Mesendoderm (in vitro differentiated cells): ENCODE data around the gene PRDM13.
"Not testable (repeated sequence)": the region's sequence is repeated elsewhere in the genome, so short reads cannot be mapped to it uniquely, and the experiment has no call there.

ENCODE experiments used
- DNase-seq: peaks from one replicate; pipeline ENCODE4 v3.0.0; 2013
- H2AK5ac ChIP-seq: 2 replicates; pipeline ENCODE4 v1.6.1; 2013; ENCODE audit warnings: low read length, inconsistent platforms
- H2BK120ac ChIP-seq: 2 replicates; pipeline ENCODE4 v1.6.1; 2013; ENCODE audit warnings: low read depth, mild to moderate bottlenecking, low read length, moderate library complexity, mixed read lengths
- H2BK15ac ChIP-seq: replicated peaks from 2 replicates; pipeline ENCODE4 v1.6.1; 2013; ENCODE audit warnings: low read depth, mild to moderate bottlenecking, moderate library complexity
- H2BK5ac ChIP-seq: 2 replicates; pipeline ENCODE4 v1.6.1; 2013; ENCODE audit warnings: low read length, inconsistent platforms
- H3K18ac ChIP-seq: 2 replicates; pipeline ENCODE4 v1.6.1; 2013; ENCODE audit warnings: mild to moderate bottlenecking, low read length, mixed read lengths
- H3K23ac ChIP-seq: one replicate; pipeline ENCODE4 v1.6.1; 2013; ENCODE audit warnings: low read length
- H3K27ac ChIP-seq: 2 replicates; pipeline ENCODE4 v1.5.1; 2013; ENCODE audit warnings: low read depth, mild to moderate bottlenecking, inconsistent platforms, low read length, moderate library complexity
- H3K27me3 ChIP-seq: 2 replicates; pipeline ENCODE4 v1.6.1; 2013; ENCODE audit warnings: low read length, control low read depth, mild to moderate bottlenecking, inconsistent platforms; ENCODE audit not compliant: insufficient read depth, poor library complexity
- H3K36me3 ChIP-seq: 2 replicates; pipeline ENCODE4 v1.6.1; 2013; ENCODE audit warnings: low read length, inconsistent platforms; ENCODE audit not compliant: control insufficient read depth, insufficient read depth
- H3K4ac ChIP-seq: one replicate; pipeline ENCODE4 v1.6.1; 2013; ENCODE audit warnings: low read depth, mild to moderate bottlenecking, low read length, moderate library complexity
- H3K4me1 ChIP-seq: 2 replicates; pipeline ENCODE4 v1.6.1; 2013; ENCODE audit warnings: low read depth, low read length, inconsistent platforms; ENCODE audit not compliant: control insufficient read depth
- H3K4me2 ChIP-seq: 2 replicates; pipeline ENCODE4 v1.6.1; 2013; ENCODE audit warnings: low read length
- H3K4me3 ChIP-seq: 2 replicates; pipeline ENCODE4 v1.5.1; 2013; ENCODE audit warnings: mild to moderate bottlenecking, low read length
- H3K56ac ChIP-seq: one replicate; pipeline ENCODE4 v1.6.1; 2013; ENCODE audit warnings: low read length
- H3K79me1 ChIP-seq: 2 replicates; pipeline ENCODE4 v1.6.1; 2013; ENCODE audit warnings: low read length, inconsistent platforms
- H3K79me2 ChIP-seq: 2 replicates; pipeline ENCODE4 v1.6.1; 2013; ENCODE audit warnings: mild to moderate bottlenecking, low read length; ENCODE audit not compliant: control insufficient read depth, insufficient read depth
- H3K9ac ChIP-seq: 2 replicates; pipeline ENCODE4 v1.6.1; 2013; ENCODE audit warnings: low read length, inconsistent platforms
- H4K5ac ChIP-seq: one replicate; pipeline ENCODE4 v1.6.1; 2013; ENCODE audit warnings: low read length
- H4K8ac ChIP-seq: one replicate; pipeline ENCODE4 v1.6.1; 2013; ENCODE audit warnings: low read depth, mild to moderate bottlenecking, control low read depth, low read length, moderate library complexity
- WGBS: extraction: QIAGEN DNeasy Blood & Tissue Kit; methylation state at CpG from one replicate; pipeline ENCODE4 v1.1.7; 2013; ENCODE audit warnings: low lambda C conversion rate, missing lambda C conversion rate; ENCODE audit not compliant: insufficient coverage; ENCODE audit errors: extremely low coverage; 5-methylcytosine and 5-hydroxymethylcytosine counted together

Gene PRDM13

GRCh38 chr6:99594696-99595095 is 11.9 kb upstream of the PRDM13 start:
- H3K79me1 ChIP-seq, H3K27ac ChIP-seq, DNase-seq, H2BK5ac ChIP-seq, H2BK120ac ChIP-seq, H3K23ac ChIP-seq, H3K4me1 ChIP-seq, H3K4me3 ChIP-seq, H3K36me3 ChIP-seq, H4K5ac ChIP-seq, H3K4ac ChIP-seq, H4K8ac ChIP-seq, H3K18ac ChIP-seq, H2AK5ac ChIP-seq, H3K9ac ChIP-seq, H3K56ac ChIP-seq, H3K4me2 ChIP-seq, H3K79me2 ChIP-seq, H2BK15ac ChIP-seq: not testable (repeated sequence)
- no CpG with 5 or more reads among the region's 8 CpGs for WGBS
- H3K27me3 ChIP-seq: peaks cover 51% of the 10 kb centered on the region

- Histone ChIP-seq H4K8ac (no peak overlapping the region), H3K27me3 (peaks cover 77% of the 10 kb centered on the region)
- DNase-seq: no peak
These were observed 3.9 kb upstream of the PRDM13 start for GRCh38 chr6:99602520-99603420.

GRCh38 chr6:99603421-99604165 is 3.0 kb upstream of the PRDM13 start:
- H3K9ac ChIP-seq: no peak overlapping the region
- no peak overlapping the region for H3K18ac ChIP-seq
- H3K4me3 ChIP-seq: no peak overlapping the region
- H3K27ac ChIP-seq: no peak overlapping the region
- DNase-seq: peak; percentile 86
- H3K4me2 ChIP-seq: peak overlapping the region; percentile 43
- H4K8ac ChIP-seq: no peak overlapping the region
- no peak overlapping the region for H2AK5ac ChIP-seq
- H3K27me3 ChIP-seq: peaks cover 83% of the 10 kb centered on the region
- WGBS: no CpG with 5 or more reads among the region's 55 CpGs
- H3K36me3 ChIP-seq: no peaks in the 10 kb centered on the region
- no peak overlapping the region for H2BK120ac ChIP-seq
- H4K5ac ChIP-seq: no peak overlapping the region
- no peak overlapping the region for H3K4ac ChIP-seq
- no peak overlapping the region for H2BK15ac ChIP-seq
- no peak overlapping the region for H3K23ac ChIP-seq
- H3K4me1 ChIP-seq: no peaks in the 10 kb centered on the region
- no peak overlapping the region for H3K56ac ChIP-seq
- H2BK5ac ChIP-seq: no peak overlapping the region
- H3K79me1 ChIP-seq: no peaks in the 10 kb centered on the region
- no peaks in the 10 kb centered on the region for H3K79me2 ChIP-seq

More at GRCh38 chr6:99602520-99603420, 3.9 kb upstream of the PRDM13 start:
- no peaks in the 10 kb centered on the region for H3K79me2 ChIP-seq
- no peaks in the 10 kb centered on the region for H3K79me1 ChIP-seq
- no peak overlapping the region for H3K9ac ChIP-seq
- no peaks in the 10 kb centered on the region for H3K36me3 ChIP-seq
- H3K4me2 ChIP-seq: no peak overlapping the region
- WGBS: no CpG with 5 or more reads among the region's 54 CpGs
- H3K4me3 ChIP-seq: no peak overlapping the region
- no peak overlapping the region for H2AK5ac ChIP-seq
- no peak overlapping the region for H3K27ac ChIP-seq
- no peak overlapping the region for H2BK120ac ChIP-seq
- no peak overlapping the region for H2BK5ac ChIP-seq
- H3K4ac ChIP-seq: no peak overlapping the region
- no peak overlapping the region for H3K23ac ChIP-seq
- no peak overlapping the region for H4K5ac ChIP-seq
- no peak overlapping the region for H3K56ac ChIP-seq
- H3K18ac ChIP-seq: no peak overlapping the region
- no peaks in the 10 kb centered on the region for H3K4me1 ChIP-seq
- H2BK15ac ChIP-seq: no peak overlapping the region

- no peak overlapping the region for H3K4me3 ChIP-seq
- no peak overlapping the region for H4K5ac ChIP-seq
- no peaks in the 10 kb centered on the region for H3K4me1 ChIP-seq
- H3K23ac ChIP-seq: no peak overlapping the region
- H4K8ac ChIP-seq: no peak overlapping the region
- H3K27ac ChIP-seq: no peak overlapping the region
- no peak overlapping the region for H3K18ac ChIP-seq
- H3K36me3 ChIP-seq: no peaks in the 10 kb centered on the region
- no peak overlapping the region for H3K4ac ChIP-seq
- H2AK5ac ChIP-seq: no peak overlapping the region
- H3K56ac ChIP-seq: no peak overlapping the region
- H2BK120ac ChIP-seq: no peak overlapping the region
- H3K4me2 ChIP-seq: no peak overlapping the region
- WGBS: no CpG with 5 or more reads among the region's 31 CpGs
- no peak overlapping the region for H2BK5ac ChIP-seq
- no peak for DNase-seq
- H3K9ac ChIP-seq: no peak overlapping the region
- H3K79me2 ChIP-seq: no peaks in the 10 kb centered on the region
- no peaks in the 10 kb centered on the region for H3K79me1 ChIP-seq
- peaks cover 86% of the 10 kb centered on the region for H3K27me3 ChIP-seq
- no peak overlapping the region for H2BK15ac ChIP-seq
These were observed 2.2 kb upstream of the PRDM13 start for GRCh38 chr6:99604166-99605073.

GRCh38 chr6:99605074-99605734 is 1.4 kb upstream of the PRDM13 start:
- H2BK15ac ChIP-seq: no peak overlapping the region
- no peak overlapping the region for H4K5ac ChIP-seq
- DNase-seq: peak; percentile 58

More at GRCh38 chr6:99605074-99605734, 1.4 kb upstream of the PRDM13 start:
- no peak overlapping the region for H2AK5ac ChIP-seq
- H3K4me2 ChIP-seq: no peak overlapping the region
- no peak overlapping the region for H2BK5ac ChIP-seq
- no peak overlapping the region for H2BK120ac ChIP-seq
- no peaks in the 10 kb centered on the region for H3K36me3 ChIP-seq
- H3K9ac ChIP-seq: no peak overlapping the region
- no peaks in the 10 kb centered on the region for H3K79me1 ChIP-seq
- no peak overlapping the region for H3K4ac ChIP-seq
- H3K79me2 ChIP-seq: no peaks in the 10 kb centered on the region
- WGBS: no CpG with 5 or more reads among the region's 20 CpGs
- no peak overlapping the region for H4K8ac ChIP-seq
- no peak overlapping the region for H3K18ac ChIP-seq
- H3K4me3 ChIP-seq: no peak overlapping the region
- H3K56ac ChIP-seq: no peak overlapping the region
- H3K23ac ChIP-seq: no peak overlapping the region
- no peaks in the 10 kb centered on the region for H3K4me1 ChIP-seq
- H3K27ac ChIP-seq: no peak overlapping the region
- H3K27me3 ChIP-seq: peaks cover 89% of the 10 kb centered on the region
